ENCODE results near the gene LIPC. TPM values are rescaled to one million over a fixed set of nuclear protein-coding genes. Genes with fewer than 3 reads are reported as not detected.

The LIPC gene
- total and polyA plus RNA-seq, 9 of the 15 experiments (the other 6 are each of a cell fraction or from before 2014, with no cell fraction given) = 0.07 to 0.41 (median 0.11) TPM; not detected in 2

GRCh38 chr15:58558777-58559176 is 127.0 kb downstream of the LIPC start:
- no peak overlapping the region for H3K27ac ChIP-seq (ENCODE audit: extremely low read depth, low read depth, low read length)
- 74% methylated on average over 1 of the region's 1 CpG for WGBS (ENCODE audit: insufficient coverage, low coverage, missing lambda C conversion rate)
- H2AFZ ChIP-seq (ENCODE audit: low read depth, low read length) = no peak overlapping the region
- peaks cover 6 to 17% of the 10 kb centered on the region in 2 experiments; a peak in 4 of 5 replicates for H3K4me1 ChIP-seq (replicated peaks in 1 of 2; ENCODE audit: control insufficient read depth in 2 of 2, insufficient read depth in 2 of 2, low read length in 2 of 2)
- no peak overlapping the region for H3K4me2 ChIP-seq (ENCODE audit: insufficient read depth, low read length)
- POLR2A ChIA-PET = interaction anchor here (0.6 to 0.9 kb wide), 2 partner anchors 36 to 235 kb away, joined by 3 to 4 read pairs; no protein-coding TSS in a partner anchor
- ATAC-seq = no peak
- H3K36me3 ChIP-seq (ENCODE audit: control insufficient read depth, insufficient read depth, low read length) = no peaks in the 10 kb centered on the region
- H4K20me1 ChIP-seq (replicated peaks; ENCODE audit: control insufficient read depth, insufficient read depth, low read length) = no peaks in the 10 kb centered on the region
- H3K79me2 ChIP-seq (ENCODE audit: control insufficient read depth, insufficient read depth, low read length) = no peaks in the 10 kb centered on the region
- intact Hi-C loops (cut with micrococcal nuclease) (no loop called here), in situ Hi-C loops (cut with MboI) (no loop called here)
- CTCF ChIA-PET (ENCODE audit: low intra/inter-chr PET ratio) = no interaction called here
- H3K9me1 ChIP-seq (ENCODE audit: control insufficient read depth, insufficient read depth, low read length) = no peaks in the 10 kb centered on the region
- TF ChIP-seq GABPB2 (CRISPR knock-in tag; conservative IDR thresholded peaks at IDR 0.05) (no peak), DLX4 (CRISPR knock-in tag; IDR thresholded peaks at IDR 0.05) (no peak), FOXP1 (CRISPR knock-in tag; IDR thresholded peaks at IDR 0.05) (no peak), MTA1 (IDR thresholded peaks at IDR 0.05; ENCODE audit: borderline replicate concordance) (no peak), ZNF584 (CRISPR knock-in tag; IDR thresholded peaks at IDR 0.05; ENCODE audit: low read depth) (no peak), SAFB2 (IDR thresholded peaks at IDR 0.05; ENCODE audit: borderline replicate concordance, low read depth, low read length, severe bottlenecking) (no peak), POLR2AphosphoS2 (IDR thresholded peaks at IDR 0.05; ENCODE audit: low read length) (no peak), HDAC8 (tag; IDR thresholded peaks at IDR 0.05) (no peak), FOS (IDR thresholded peaks at IDR 0.05; ENCODE audit: extremely low read depth, insufficient read length) (no peak), COPS2 (conservative IDR thresholded peaks at IDR 0.05) (no peak), FOXK2 (conservative IDR thresholded peaks at IDR 0.05 in 1 of 2, IDR thresholded peaks at IDR 0.05 in 1 of 2; ENCODE audit: low read depth in 2 of 2) (no peak), RB1 (IDR thresholded peaks at IDR 0.05; ENCODE audit: low read depth) (no peak)
- TF ChIP-seq, protein P1, sequence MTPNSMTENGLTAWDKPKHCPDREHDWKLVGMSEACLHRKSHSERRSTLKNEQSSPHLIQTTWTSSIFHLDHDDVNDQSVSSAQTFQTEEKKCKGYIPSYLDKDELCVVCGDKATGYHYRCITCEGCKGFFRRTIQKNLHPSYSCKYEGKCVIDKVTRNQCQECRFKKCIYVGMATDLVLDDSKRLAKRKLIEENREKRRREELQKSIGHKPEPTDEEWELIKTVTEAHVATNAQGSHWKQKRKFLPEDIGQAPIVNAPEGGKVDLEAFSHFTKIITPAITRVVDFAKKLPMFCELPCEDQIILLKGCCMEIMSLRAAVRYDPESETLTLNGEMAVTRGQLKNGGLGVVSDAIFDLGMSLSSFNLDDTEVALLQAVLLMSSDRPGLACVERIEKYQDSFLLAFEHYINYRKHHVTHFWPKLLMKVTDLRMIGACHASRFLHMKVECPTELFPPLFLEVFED (CRISPR knock-in tag; conservative IDR thresholded peaks at IDR 0.05) = no peak
- H3K4me3 ChIP-seq = no peak overlapping the region
- H3K27me3 ChIP-seq (ENCODE audit: control insufficient read depth in 2 of 2, insufficient read depth in 2 of 2, low read length in 2 of 2) = no peaks in the 10 kb centered on the region
- H3K9ac ChIP-seq (ENCODE audit: insufficient read depth in 1 of 2, low read depth in 2 of 2, low read length in 2 of 2) = no peak overlapping the region
- BruUV-seq (replicated peaks) = no TSS peak
- FAIRE-seq = no peak
- no peak for DNase-seq (ENCODE audit: extremely low read depth in 1 of 4, low spot score in 3 of 4)
- no peaks in the 10 kb centered on the region for H3K9me3 ChIP-seq (replicated peaks; ENCODE audit: control insufficient read depth, insufficient read depth, low read depth, low read length)
